ENCODE data around the gene DLG4. TPM values are rescaled to one million over a fixed set of nuclear protein-coding genes. Genes with fewer than 3 reads are reported as not detected.
"Not testable (repeated sequence)": the region's sequence is repeated elsewhere in the genome, so short reads cannot be mapped to it uniquely, and the experiment has no call there.

Gene DLG4
- total and polyA plus RNA-seq, 2 experiments from 2014 or later = 2.9 to 10.7 TPM

GRCh38 chr17:7248796-7249195 lies 29.2 kb upstream of the DLG4 start:
- H3K27me3 ChIP-seq = no peaks in the 10 kb centered on the region
- peaks cover 7% of the 10 kb centered on the region for H4K20me1 ChIP-seq (ENCODE audit: insufficient read depth, poor library complexity, severe bottlenecking)
- H3K4me3 ChIP-seq = no peak overlapping the region
- no peak for TF ChIP-seq EZH2 (IDR thresholded peaks at IDR 0.05; ENCODE audit: borderline replicate concordance)
- TF ChIP-seq CTCF (IDR thresholded peaks at IDR 0.05; ENCODE audit: poor library complexity) = no peak
- no peak for TF ChIP-seq EZH2phosphoT487 (IDR thresholded peaks at IDR 0.05; ENCODE audit: low read depth, severe bottlenecking, unreplicated experiment)
- no peaks in the 10 kb centered on the region for H3K9me3 ChIP-seq (ENCODE audit: low read depth)
- WGBS (ENCODE audit: low lambda C conversion rate, missing lambda C conversion rate) = 90% methylated on average over 4 of the region's 4 CpGs
- peaks cover 15% of the 10 kb centered on the region for H3K4me1 ChIP-seq (ENCODE audit: insufficient read depth)
- H3K27ac ChIP-seq = no peak overlapping the region
- no peak for DNase-seq (ENCODE audit: low spot score)
- peaks cover 72% of the 10 kb centered on the region for H3K79me2 ChIP-seq
- H3K4me2 ChIP-seq = peak overlapping the region; percentile 92
- no peaks in the 10 kb centered on the region for H3K36me3 ChIP-seq (replicated peaks; ENCODE audit: insufficient read depth, low read depth)
- H3K9me2 ChIP-seq (replicated peaks; ENCODE audit: insufficient read depth) = no peaks in the 10 kb centered on the region
- no peak overlapping the region for H2AFZ ChIP-seq

- peaks cover 62% of the 10 kb centered on the region for H3K79me2 ChIP-seq
- 100% methylated on average over 5 of the region's 5 CpGs for WGBS (ENCODE audit: low lambda C conversion rate, missing lambda C conversion rate)
Measured at GRCh38 chr17:7246779-7247178, 27.1 kb upstream of the DLG4 start.

DNA sequence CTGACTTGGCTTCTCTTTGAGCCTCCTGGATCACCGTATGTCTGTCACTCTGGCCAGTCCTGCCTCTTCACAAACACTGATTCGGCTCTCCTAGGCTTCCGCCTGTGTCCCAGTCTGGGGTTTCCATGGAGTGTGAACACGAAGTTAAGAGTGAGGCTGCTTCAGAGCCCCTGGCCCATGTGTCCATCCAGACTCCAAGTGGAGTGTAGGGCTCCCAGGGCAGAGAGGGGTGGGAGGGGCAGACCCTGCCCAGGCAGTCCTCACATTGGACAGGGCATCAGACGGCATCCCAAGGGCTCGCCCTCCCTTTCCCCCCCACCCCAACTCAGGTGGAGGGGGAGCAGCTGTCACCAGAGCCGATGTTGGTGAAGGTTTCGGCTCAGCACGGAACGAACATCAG lies 24.2 kb upstream of the DLG4 start:
- not testable (repeated sequence) for H4K20me1 ChIP-seq (ENCODE audit: insufficient read depth, poor library complexity, severe bottlenecking); H3K27me3 ChIP-seq; H3K36me3 ChIP-seq (replicated peaks; ENCODE audit: insufficient read depth, low read depth); H2AFZ ChIP-seq; H3K9me2 ChIP-seq (replicated peaks; ENCODE audit: insufficient read depth); H3K4me3 ChIP-seq; DNase-seq (ENCODE audit: low spot score); H3K9me3 ChIP-seq (ENCODE audit: low read depth)
- H3K27ac ChIP-seq = peak overlapping the region; percentile 97
- H3K79me2 ChIP-seq = peaks cover 61% of the 10 kb centered on the region
- peak overlapping the region; percentile 74 for H3K4me2 ChIP-seq
- 91% methylated on average over 8 of the region's 10 CpGs for WGBS (ENCODE audit: low lambda C conversion rate, missing lambda C conversion rate)
- peaks cover 15% of the 10 kb centered on the region for H3K4me1 ChIP-seq (ENCODE audit: insufficient read depth)

More at GRCh38 chr17:7246779-7247178, 27.1 kb upstream of the DLG4 start:
- no peak overlapping the region for H3K4me3 ChIP-seq
- no peak for TF ChIP-seq EZH2phosphoT487 (IDR thresholded peaks at IDR 0.05; ENCODE audit: low read depth, severe bottlenecking, unreplicated experiment)
- TF ChIP-seq CTCF (IDR thresholded peaks at IDR 0.05; ENCODE audit: poor library complexity) = no peak
- no peaks in the 10 kb centered on the region for H3K27me3 ChIP-seq
- H3K9me2 ChIP-seq (replicated peaks; ENCODE audit: insufficient read depth) = no peaks in the 10 kb centered on the region
- no peaks in the 10 kb centered on the region for H3K9me3 ChIP-seq (ENCODE audit: low read depth)
- peaks cover 11% of the 10 kb centered on the region for H3K4me1 ChIP-seq (ENCODE audit: insufficient read depth)
- H3K27ac ChIP-seq = no peak overlapping the region
- no peak overlapping the region for H3K4me2 ChIP-seq
- peaks cover 7% of the 10 kb centered on the region for H4K20me1 ChIP-seq (ENCODE audit: insufficient read depth, poor library complexity, severe bottlenecking)
- DNase-seq (ENCODE audit: low spot score) = peak; percentile 4
- H2AFZ ChIP-seq = no peak overlapping the region
- H3K36me3 ChIP-seq (replicated peaks; ENCODE audit: insufficient read depth, low read depth) = no peaks in the 10 kb centered on the region

DNA sequence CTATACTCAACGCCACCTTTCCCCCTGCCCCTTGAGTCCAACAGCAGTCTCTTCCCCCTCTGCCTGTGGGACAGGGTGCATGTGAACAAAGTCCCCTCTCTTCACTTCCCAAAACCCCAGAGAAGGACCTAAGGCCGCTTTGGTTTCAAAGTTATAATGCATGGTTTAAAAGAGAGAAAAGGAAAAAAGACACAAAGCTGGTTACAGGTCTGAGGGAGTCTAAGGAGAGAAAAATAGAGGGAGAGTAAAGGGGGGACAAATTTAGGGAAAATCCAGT lies 23.8 kb upstream of the DLG4 start:
- no peaks in the 10 kb centered on the region for H3K36me3 ChIP-seq (replicated peaks; ENCODE audit: insufficient read depth, low read depth)
- no peak overlapping the region for H2AFZ ChIP-seq

More for the DNA sequence above, 23.8 kb upstream of the DLG4 start:
- DNase-seq (ENCODE audit: low spot score) = no peak
- Histone ChIP-seq H3K27ac (peak overlapping the region; percentile 97), H3K4me2 (peak overlapping the region; percentile 74), H3K9me2 (replicated peaks; ENCODE audit: insufficient read depth) (no peaks in the 10 kb centered on the region), H3K4me3 (peak overlapping the region; percentile 38), H3K4me1 (ENCODE audit: insufficient read depth) (peaks cover 15% of the 10 kb centered on the region), H3K27me3 (no peaks in the 10 kb centered on the region), H3K79me2 (peaks cover 61% of the 10 kb centered on the region), H4K20me1 (ENCODE audit: insufficient read depth, poor library complexity, severe bottlenecking) (no peaks in the 10 kb centered on the region), H3K9me3 (ENCODE audit: low read depth) (no peaks in the 10 kb centered on the region)
- TF ChIP-seq CTCF (IDR thresholded peaks at IDR 0.05; ENCODE audit: poor library complexity) (no peak), EZH2 (IDR thresholded peaks at IDR 0.05; ENCODE audit: borderline replicate concordance) (no peak), EZH2phosphoT487 (IDR thresholded peaks at IDR 0.05; ENCODE audit: low read depth, severe bottlenecking, unreplicated experiment) (no peak)
- whole genome bisulfite sequencing (ENCODE audit: low lambda C conversion rate, missing lambda C conversion rate) = 69% methylated on average over 2 of the region's 2 CpGs

Measured in hepatocyte (in vitro differentiated cells).